Measurements from ENCODE around the gene GPR108. TPM values are rescaled to one million over a fixed set of nuclear protein-coding genes. Genes with fewer than 3 reads are reported as not detected.
"Not testable (repeated sequence)": the region's sequence is repeated elsewhere in the genome, so short reads cannot be mapped to it uniquely, and the experiment has no call there.

Gene GPR108
- total RNA-seq, 2 experiments from 2014 or later: 34.5 to 36.6 TPM

GRCh38 chr19:6766357-6767080 is 29.1 kb upstream of the GPR108 start:
- peak overlapping the region; percentile 92 for H3K4me3 ChIP-seq (ENCODE audit: low read length)
- ChIA-PET POLR2A (interaction anchor here (0.6 to 3.7 kb wide), 8 partner anchors 10 to 94 kb away, joined by 3 to 32 read pairs (median 6); partner anchors contain the start of genes GPR108 and TRIP10), CTCF (interaction anchor here (1.3 to 2.0 kb wide), 3 partner anchors 28 to 97 kb away, joined by 3 to 7 read pairs (median 6); no protein-coding TSS in a partner anchor)
- TF ChIP-seq, protein P1, sequence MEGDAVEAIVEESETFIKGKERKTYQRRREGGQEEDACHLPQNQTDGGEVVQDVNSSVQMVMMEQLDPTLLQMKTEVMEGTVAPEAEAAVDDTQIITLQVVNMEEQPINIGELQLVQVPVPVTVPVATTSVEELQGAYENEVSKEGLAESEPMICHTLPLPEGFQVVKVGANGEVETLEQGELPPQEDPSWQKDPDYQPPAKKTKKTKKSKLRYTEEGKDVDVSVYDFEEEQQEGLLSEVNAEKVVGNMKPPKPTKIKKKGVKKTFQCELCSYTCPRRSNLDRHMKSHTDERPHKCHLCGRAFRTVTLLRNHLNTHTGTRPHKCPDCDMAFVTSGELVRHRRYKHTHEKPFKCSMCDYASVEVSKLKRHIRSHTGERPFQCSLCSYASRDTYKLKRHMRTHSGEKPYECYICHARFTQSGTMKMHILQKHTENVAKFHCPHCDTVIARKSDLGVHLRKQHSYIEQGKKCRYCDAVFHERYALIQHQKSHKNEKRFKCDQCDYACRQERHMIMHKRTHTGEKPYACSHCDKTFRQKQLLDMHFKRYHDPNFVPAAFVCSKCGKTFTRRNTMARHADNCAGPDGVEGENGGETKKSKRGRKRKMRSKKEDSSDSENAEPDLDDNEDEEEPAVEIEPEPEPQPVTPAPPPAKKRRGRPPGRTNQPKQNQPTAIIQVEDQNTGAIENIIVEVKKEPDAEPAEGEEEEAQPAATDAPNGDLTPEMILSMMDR (IDR thresholded peaks at IDR 0.05): no peak
- H3K36me3 ChIP-seq (ENCODE audit: insufficient read depth, low read length): peaks cover 24% of the 10 kb centered on the region
- Mint-ChIP-seq H3K27ac (peak overlapping the region; percentile 96), H3K36me3 (ENCODE audit: low read depth) (peaks cover 24% of the 10 kb centered on the region), H3K27me3 (no peaks in the 10 kb centered on the region), H3K9me3 (no peaks in the 10 kb centered on the region), H3K4me1 (ENCODE audit: low read depth) (peaks cover 36% of the 10 kb centered on the region), H3K4me3 (peak overlapping the region; percentile 92)
- peaks cover 57% of the 10 kb centered on the region for H3K4me1 ChIP-seq (ENCODE audit: insufficient read depth, low read length)
- no peaks in the 10 kb centered on the region for H3K9me3 ChIP-seq (ENCODE audit: control insufficient read depth in 1 of 2, insufficient read depth in 1 of 2, low read length in 2 of 2)
- ATAC-seq (ENCODE audit: poor library complexity): no peak
- intact Hi-C loops (cut with DNase I, micrococcal nuclease): loop anchor here (1.0 to 5.0 kb wide), 6 partner anchors 14 to 134 kb away; partner anchors contain the start of genes GPR108 (in 1 of the 2) and TRIP10 (in 1 of the 2)
- H3K27ac ChIP-seq (ENCODE audit: low read depth in 1 of 2, low read length in 2 of 2): peak overlapping the region; percentile 93
- DNase-seq: peak in 3 of 14 experiments; percentile 26 to 55 (median 39)
- H3K27me3 ChIP-seq (ENCODE audit: control insufficient read depth in 1 of 2, insufficient read depth in 2 of 2, low read length in 2 of 2): no peaks in the 10 kb centered on the region

DNA sequence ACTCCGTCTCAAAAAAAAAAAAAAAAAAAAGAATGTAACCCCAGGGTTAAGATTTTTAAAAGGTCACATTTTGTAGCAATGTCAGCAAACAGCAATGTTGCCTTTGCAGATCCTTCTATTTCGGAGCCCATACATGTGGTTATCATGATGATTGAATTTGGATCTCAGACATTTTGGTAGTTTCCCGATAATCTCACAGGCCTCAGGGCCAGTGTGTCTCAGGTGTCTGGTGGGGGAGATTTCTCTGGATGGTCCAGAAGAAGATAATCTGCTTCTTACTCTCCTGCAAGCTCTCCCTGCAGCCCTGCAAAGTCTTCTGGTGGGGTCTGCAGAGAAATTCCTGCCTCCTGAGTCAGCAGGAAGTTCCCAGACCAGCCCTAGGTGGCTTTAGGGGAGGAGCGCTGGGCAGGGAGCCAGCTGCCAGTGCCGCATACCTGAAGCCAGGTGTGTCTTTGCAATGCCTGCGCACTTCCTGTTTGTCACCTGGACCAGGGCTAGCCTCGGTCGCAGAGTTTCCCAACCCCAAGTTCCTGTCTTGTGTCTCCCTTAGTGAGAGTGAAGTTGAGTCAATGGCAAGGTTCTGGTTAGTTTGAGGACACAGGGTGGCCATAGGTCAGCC is 28.5 kb upstream of the GPR108 start:
- TF ChIP-seq, protein P1 (IDR thresholded peaks at IDR 0.05): no peak
- Histone ChIP-seq H3K4me3 (ENCODE audit: low read length) (peak overlapping the region; percentile 92), H3K4me1 (ENCODE audit: insufficient read depth, low read length) (peaks cover 57% of the 10 kb centered on the region), H3K36me3 (ENCODE audit: insufficient read depth, low read length) (peaks cover 31% of the 10 kb centered on the region), H3K27me3 (ENCODE audit: control insufficient read depth in 1 of 2, insufficient read depth in 2 of 2, low read length in 2 of 2) (no peaks in the 10 kb centered on the region), H3K9me3 (ENCODE audit: control insufficient read depth in 1 of 2, insufficient read depth in 1 of 2, low read length in 2 of 2) (no peaks in the 10 kb centered on the region), H3K27ac (ENCODE audit: low read depth in 1 of 2, low read length in 2 of 2) (peak overlapping the region; percentile 93)
- peak overlapping the region; percentile 92 for H3K4me3 Mint-ChIP-seq
- no peaks in the 10 kb centered on the region for H3K27me3 Mint-ChIP-seq
- peak overlapping the region; percentile 96 for H3K27ac Mint-ChIP-seq
- intact Hi-C loops (cut with DNase I, micrococcal nuclease): loop anchor here in 1 of 2 experiments (2.0 to 5.0 kb wide), 2 partner anchors 13 to 134 kb away; no protein-coding TSS in a partner anchor
- DNase-seq (peak in 7 of 14 experiments; percentile 10 to 68 (median 48)), ATAC-seq (ENCODE audit: poor library complexity) (no peak)
- H3K36me3 Mint-ChIP-seq (ENCODE audit: low read depth): peaks cover 31% of the 10 kb centered on the region
- no peaks in the 10 kb centered on the region for H3K9me3 Mint-ChIP-seq
- POLR2A ChIA-PET: interaction anchor here (2.8 to 3.7 kb wide), 3 partner anchors 27 to 37 kb away, joined by 11 to 32 read pairs (median 28); partner anchors contain the start of genes GPR108 and TRIP10
- CTCF ChIA-PET: interaction anchor here (1.3 kb wide), 1 partner anchor 27 kb away, joined by 3 read pairs; no protein-coding TSS in a partner anchor
- peaks cover 36% of the 10 kb centered on the region for H3K4me1 Mint-ChIP-seq (ENCODE audit: low read depth)

GRCh38 chr19:6762253-6762797 is 24.9 kb upstream of the GPR108 start:
- POLR2A ChIA-PET; ATAC-seq (ENCODE audit: poor library complexity); H3K27ac Mint-ChIP-seq; intact Hi-C loops (cut with DNase I, micrococcal nuclease); H3K27me3 ChIP-seq (ENCODE audit: control insufficient read depth in 1 of 2, insufficient read depth in 2 of 2, low read length in 2 of 2); H3K9me3 Mint-ChIP-seq; H3K27me3 Mint-ChIP-seq; H3K4me3 ChIP-seq (ENCODE audit: low read length); DNase-seq; H3K27ac ChIP-seq (ENCODE audit: low read depth in 1 of 2, low read length in 2 of 2); CTCF ChIA-PET; H3K4me3 Mint-ChIP-seq; H3K9me3 ChIP-seq (ENCODE audit: control insufficient read depth in 1 of 2, insufficient read depth in 1 of 2, low read length in 2 of 2): not testable (repeated sequence)
- peaks cover 56% of the 10 kb centered on the region for H3K36me3 Mint-ChIP-seq (ENCODE audit: low read depth)
- peaks cover 42% of the 10 kb centered on the region for H3K4me1 ChIP-seq (ENCODE audit: insufficient read depth, low read length)
- H3K4me1 Mint-ChIP-seq (ENCODE audit: low read depth): peaks cover 23% of the 10 kb centered on the region
- peaks cover 54% of the 10 kb centered on the region for H3K36me3 ChIP-seq (ENCODE audit: insufficient read depth, low read length)

Data from CD4-positive, alpha-beta T cell (primary cell).